ENCODE results near the gene ZBTB39. TPM values are rescaled to one million over a fixed set of nuclear protein-coding genes. Genes with fewer than 3 reads are reported as not detected.

The ZBTB39 gene
- total and polyA plus RNA-seq, 10 donors: 1.7 to 15.7 (median 10.8) TPM

DNA sequence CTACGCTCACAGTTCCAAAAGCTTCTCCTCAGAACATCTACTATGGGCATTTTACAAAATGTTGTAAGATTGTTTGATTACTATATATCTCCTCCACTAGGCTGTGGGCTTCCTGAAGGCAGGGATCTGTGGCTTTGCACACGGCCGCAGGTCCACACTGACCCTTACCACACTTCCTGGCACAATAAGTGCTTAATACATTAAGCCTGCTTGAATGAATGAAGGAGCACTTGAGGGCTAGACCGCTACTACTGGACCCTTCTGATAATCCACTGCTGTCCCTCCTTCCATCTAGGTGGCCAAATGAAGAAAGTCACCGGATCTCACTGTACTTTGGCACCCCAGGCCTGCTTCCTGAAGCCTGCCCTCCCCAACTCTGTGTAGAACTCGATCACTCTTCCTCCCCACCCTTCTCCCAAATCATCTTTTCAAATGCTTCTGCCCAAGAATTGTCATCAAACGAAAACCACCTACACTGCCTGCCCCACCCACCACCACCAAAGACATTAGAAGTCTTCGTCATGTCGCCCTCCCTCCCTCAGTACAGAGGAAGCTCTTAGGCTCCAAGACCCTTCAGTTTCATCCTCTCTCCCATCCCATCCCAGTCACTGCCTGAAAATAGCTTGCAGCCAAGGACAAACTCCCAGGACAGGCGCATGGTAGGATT lies 596 bp upstream of the ZBTB39 start:
- H3K4me3 ChIP-seq: peak overlapping the region in 5 of 8 donors; percentile 11 to 94 (median 79)
- peaks cover 28 to 78% (median 56%) of the 10 kb centered on the region in 6 donors for H3K4me1 ChIP-seq
- intact Hi-C loops (cut with DNase I; ENCODE audit: low total_unique reads): loop anchor here (5.0 kb wide), 2 partner anchors 55 to 110 kb away; no protein-coding TSS in a partner anchor
- 40 to 51% (median 43%) methylated on average over 10 of the region's 10 CpGs for WGBS, 5 donors
- TF ChIP-seq POLR2A (IDR thresholded peaks at IDR 0.05): no peak
- TF ChIP-seq, protein P1, sequence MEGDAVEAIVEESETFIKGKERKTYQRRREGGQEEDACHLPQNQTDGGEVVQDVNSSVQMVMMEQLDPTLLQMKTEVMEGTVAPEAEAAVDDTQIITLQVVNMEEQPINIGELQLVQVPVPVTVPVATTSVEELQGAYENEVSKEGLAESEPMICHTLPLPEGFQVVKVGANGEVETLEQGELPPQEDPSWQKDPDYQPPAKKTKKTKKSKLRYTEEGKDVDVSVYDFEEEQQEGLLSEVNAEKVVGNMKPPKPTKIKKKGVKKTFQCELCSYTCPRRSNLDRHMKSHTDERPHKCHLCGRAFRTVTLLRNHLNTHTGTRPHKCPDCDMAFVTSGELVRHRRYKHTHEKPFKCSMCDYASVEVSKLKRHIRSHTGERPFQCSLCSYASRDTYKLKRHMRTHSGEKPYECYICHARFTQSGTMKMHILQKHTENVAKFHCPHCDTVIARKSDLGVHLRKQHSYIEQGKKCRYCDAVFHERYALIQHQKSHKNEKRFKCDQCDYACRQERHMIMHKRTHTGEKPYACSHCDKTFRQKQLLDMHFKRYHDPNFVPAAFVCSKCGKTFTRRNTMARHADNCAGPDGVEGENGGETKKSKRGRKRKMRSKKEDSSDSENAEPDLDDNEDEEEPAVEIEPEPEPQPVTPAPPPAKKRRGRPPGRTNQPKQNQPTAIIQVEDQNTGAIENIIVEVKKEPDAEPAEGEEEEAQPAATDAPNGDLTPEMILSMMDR (IDR thresholded peaks at IDR 0.05 in 8 of 11, conservative IDR thresholded peaks at IDR 0.05 in 3 of 11): peak in 5 of 11 experiments; percentile 9 to 53 (median 20)
- H3K27me3 ChIP-seq (replicated peaks in 1 of 7): no peaks in the 10 kb centered on the region
- peak overlapping the region; percentile 36 to 92 (median 87) for H3K27ac ChIP-seq
- H3K9me3 ChIP-seq: no peaks in the 10 kb centered on the region
- DNase-seq: no peak
- peaks cover 3 to 29% (median 26%) of the 10 kb centered on the region in 6 donors for H3K36me3 ChIP-seq

DNA sequence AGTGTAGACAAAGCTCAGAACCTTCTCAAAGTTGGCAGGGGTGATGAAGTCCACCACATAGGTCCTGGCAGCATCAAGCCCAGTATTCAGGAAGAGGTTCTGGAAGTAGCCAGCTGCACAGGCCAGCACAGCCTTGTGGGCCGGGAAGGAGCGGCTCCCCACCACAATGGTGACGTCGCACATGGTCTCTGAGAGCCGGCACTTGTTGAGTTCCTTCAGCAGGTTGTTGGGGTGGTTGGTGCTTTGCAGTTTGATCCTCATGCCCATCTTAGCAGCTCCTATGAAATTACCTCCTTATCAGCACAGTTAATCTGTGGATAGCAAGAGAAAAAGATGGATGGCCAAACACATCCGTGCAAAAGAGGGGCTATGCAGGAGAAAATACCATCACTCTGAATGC lies 1.7 kb downstream of the ZBTB39 start:
- Histone ChIP-seq H3K9me3 (no peaks in the 10 kb centered on the region), H3K4me1 (peaks cover 34 to 92% (median 77%) of the 10 kb centered on the region in 6 donors), H3K27me3 (replicated peaks in 1 of 7) (no peaks in the 10 kb centered on the region), H3K36me3 (peaks cover 3 to 50% (median 28%) of the 10 kb centered on the region in 6 donors), H3K4me3 (peak overlapping the region in 1 of 8 donors; percentile 94), H3K27ac (peak overlapping the region in 1 of 8 donors; percentile 89)
- 67 to 88% (median 74%) methylated on average over 4 to 6 of the region's 6 CpGs for WGBS, 5 donors
- intact Hi-C loops (cut with DNase I; ENCODE audit: low total_unique reads): loop anchor here (5.0 kb wide), 2 partner anchors 58 to 113 kb away; no protein-coding TSS in a partner anchor
- TF ChIP-seq, protein P1 (IDR thresholded peaks at IDR 0.05 in 8 of 11, conservative IDR thresholded peaks at IDR 0.05 in 3 of 11): no peak
- TF ChIP-seq POLR2A (IDR thresholded peaks at IDR 0.05): no peak
- no peak for TF ChIP-seq POLR2AphosphoS5 (IDR thresholded peaks at IDR 0.05)
- DNase-seq: no peak

DNA sequence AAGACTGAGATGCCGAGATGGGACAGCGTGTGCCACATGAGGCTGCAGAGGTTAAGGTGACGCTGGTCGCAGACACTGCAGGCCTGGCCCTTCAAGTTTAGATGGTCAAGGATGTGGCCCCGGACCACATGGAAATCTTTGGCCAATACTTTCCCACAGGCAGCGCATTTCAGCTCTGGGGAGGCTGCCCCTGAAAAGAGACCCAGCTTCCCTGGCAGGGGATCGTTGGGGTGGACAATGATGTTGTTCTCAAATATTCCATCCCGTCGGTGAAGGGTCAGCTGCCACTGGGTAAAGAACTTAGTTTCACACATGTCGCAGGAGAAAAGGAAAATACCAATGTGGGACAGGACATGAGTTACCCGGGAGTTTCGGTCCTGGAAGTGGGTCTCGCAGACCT lies 3.0 kb downstream of the ZBTB39 start:
- H3K4me1 ChIP-seq: peaks cover 43 to 96% (median 84%) of the 10 kb centered on the region in 6 donors
- WGBS, 5 donors: 88 to 96% (median 93%) methylated on average over 13 of the region's 13 CpGs
- H3K27ac ChIP-seq: no peak overlapping the region
- H3K27me3 ChIP-seq (replicated peaks in 1 of 7): no peaks in the 10 kb centered on the region
- no peak for TF ChIP-seq POLR2A (IDR thresholded peaks at IDR 0.05)
- peaks cover 3 to 57% (median 28%) of the 10 kb centered on the region in 6 donors for H3K36me3 ChIP-seq
- DNase-seq: peak; percentile 54
- intact Hi-C loops (cut with DNase I; ENCODE audit: low total_unique reads): no loop called here
- no peaks in the 10 kb centered on the region for H3K9me3 ChIP-seq
- no peak overlapping the region for H3K4me3 ChIP-seq

DNA sequence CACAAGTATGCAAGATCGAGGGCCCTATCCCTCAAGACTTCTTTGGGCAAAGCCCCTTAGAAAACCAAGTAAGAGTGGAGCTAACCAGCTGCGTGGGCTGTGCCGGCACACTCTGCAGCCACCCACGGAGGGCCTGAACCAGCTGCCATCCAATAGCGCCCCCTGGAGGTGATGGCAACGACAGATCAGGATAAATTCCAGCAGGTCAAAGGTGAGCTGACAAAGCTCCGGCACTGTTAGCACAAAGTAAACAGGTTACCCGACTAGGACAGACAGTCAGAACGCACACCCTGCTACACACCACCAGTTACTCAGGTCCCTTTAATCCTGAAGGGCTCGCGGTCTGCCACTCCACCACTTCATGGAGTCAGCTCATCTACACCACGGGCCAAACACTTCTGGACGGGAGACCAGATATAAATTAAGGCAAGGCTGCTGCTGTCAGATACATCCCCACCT lies 4.9 kb downstream of the ZBTB39 start:
- WGBS, 5 donors: 32 to 46% (median 36%) methylated on average over 13 of the region's 13 CpGs
- intact Hi-C loops (cut with DNase I; ENCODE audit: low total_unique reads): no loop called here
- peak overlapping the region in 1 of 8 donors; percentile 8 for H3K4me3 ChIP-seq
- no peaks in the 10 kb centered on the region for H3K9me3 ChIP-seq
- peaks cover 3 to 77% (median 28%) of the 10 kb centered on the region in 6 donors for H3K36me3 ChIP-seq
- peak overlapping the region in 7 of 8 donors; percentile 6 to 85 (median 65) for H3K27ac ChIP-seq
- TF ChIP-seq POLR2AphosphoS5 (IDR thresholded peaks at IDR 0.05): peak; percentile 43 to 70 (median 61)
- no peak for TF ChIP-seq POLR2A (IDR thresholded peaks at IDR 0.05)
- TF ChIP-seq, protein P1 (IDR thresholded peaks at IDR 0.05 in 8 of 11, conservative IDR thresholded peaks at IDR 0.05 in 3 of 11): peak; percentile 41 to 85 (median 68)
- peak; percentile 88 for DNase-seq
- no peaks in the 10 kb centered on the region for H3K27me3 ChIP-seq (replicated peaks in 1 of 7)
- peaks cover 37 to 95% (median 76%) of the 10 kb centered on the region in 6 donors for H3K4me1 ChIP-seq

Measured in spleen (tissue), 11 donors.